Right ventricle myocardium inferior (tissue), 1 donor: Measurements from ENCODE around the gene DGAT2. TPM values are rescaled to one million over a fixed set of nuclear protein-coding genes. Genes with fewer than 3 reads are reported as not detected.

Source experiments
- ATAC-seq: fragments of 200-7000 bp; cut with Tn5 transposase; one replicate; pipeline ENCODE4 v1.9.1; 2020; ENCODE audit warnings: mild to moderate bottlenecking, moderate library complexity
- DNase-seq: peaks from one replicate; pipeline ENCODE4 v3.0.0; 2021; ENCODE audit errors: missing footprints
- intact Hi-C: fragments of 100-400 bp; cut with DNase I; formaldehyde crosslinking; loops from one replicate; pipeline ENCODE4 v1.11.0; 2022
- total RNA-seq: library from RNA; stranded (reverse); fragmentation: NEBNext Ultra II Directional; extraction: Animal tissue kit (Norgen Biotek cat#: 25700); gene quantifications from one replicate; pipeline ENCODE4 v1.2.1, GENCODE V29; 2021
- donor health status: DM: no; HTN: yes; CAD: no; lungs with severe emphysema.

Gene DGAT2
- total RNA-seq, 1 donor from 2014 or later: 25.5 TPM

- ATAC-seq (no peak), DNase-seq (no peak)
- intact Hi-C loops: no loop called here
Observed at GRCh38 chr11:75771646-75772410, 3.2 kb downstream of the DGAT2 start.

GRCh38 chr11:75773595-75774353 lies 5.2 kb downstream of the DGAT2 start:
- ATAC-seq: no peak
- no peak for DNase-seq
- intact Hi-C loops: no loop called here

GRCh38 chr11:75775056-75775455 lies 6.5 kb downstream of the DGAT2 start:
- intact Hi-C loops: no loop called here
- no peak for ATAC-seq
- no peak for DNase-seq

- no peak for ATAC-seq
- no peak for DNase-seq
- intact Hi-C loops: no loop called here
Observed at GRCh38 chr11:75776546-75776945, 8.0 kb downstream of the DGAT2 start.

- no peak for DNase-seq
- intact Hi-C loops: no loop called here
- ATAC-seq: no peak
Observed at GRCh38 chr11:75777461-75778110, 9.0 kb downstream of the DGAT2 start.

- intact Hi-C loops: no loop called here
- no peak for DNase-seq
- no peak for ATAC-seq
Observed at GRCh38 chr11:75778962-75779361, 10.4 kb downstream of the DGAT2 start.

- intact Hi-C loops: no loop called here
- DNase-seq (no peak), ATAC-seq (no peak)
Observed at GRCh38 chr11:75779960-75780359, 11.4 kb downstream of the DGAT2 start.

GRCh38 chr11:75780888-75781287 lies 12.3 kb downstream of the DGAT2 start:
- intact Hi-C loops: no loop called here
- ATAC-seq (no peak), DNase-seq (no peak)

- no peak for ATAC-seq
- intact Hi-C loops: no loop called here
- no peak for DNase-seq
Observed at GRCh38 chr11:75781296-75781695, 12.7 kb downstream of the DGAT2 start.

GRCh38 chr11:75781831-75782230 lies 13.3 kb downstream of the DGAT2 start:
- ATAC-seq (no peak), DNase-seq (no peak)
- intact Hi-C loops: no loop called here

- ATAC-seq: no peak
- intact Hi-C loops: no loop called here
- DNase-seq: no peak
Observed at GRCh38 chr11:75782540-75783263, 14.1 kb downstream of the DGAT2 start.

- intact Hi-C loops: no loop called here
- DNase-seq: no peak
- ATAC-seq: no peak
Observed at GRCh38 chr11:75783416-75784084, 15.0 kb downstream of the DGAT2 start.

- DNase-seq (no peak), ATAC-seq (no peak)
- intact Hi-C loops: no loop called here
Observed at GRCh38 chr11:75784085-75784478, 15.5 kb downstream of the DGAT2 start.

GRCh38 chr11:75784506-75784905 lies 15.9 kb downstream of the DGAT2 start:
- ATAC-seq (no peak), DNase-seq (no peak)
- intact Hi-C loops: no loop called here

GRCh38 chr11:75785187-75785586 lies 16.6 kb downstream of the DGAT2 start:
- ATAC-seq (no peak), DNase-seq (no peak)
- intact Hi-C loops: no loop called here

- DNase-seq: no peak
- intact Hi-C loops: no loop called here
- no peak for ATAC-seq
Observed at GRCh38 chr11:75786101-75786736, 17.6 kb downstream of the DGAT2 start.

GRCh38 chr11:75789521-75789920 lies 20.9 kb downstream of the DGAT2 start:
- no peak for ATAC-seq
- DNase-seq: no peak
- intact Hi-C loops: no loop called here

- ATAC-seq (no peak), DNase-seq (no peak)
- intact Hi-C loops: no loop called here
Observed at GRCh38 chr11:75790986-75791385, 22.4 kb downstream of the DGAT2 start.
